ENCODE results near the gene HOXA7. TPM values are rescaled to one million over a fixed set of nuclear protein-coding genes. Genes with fewer than 3 reads are reported as not detected.

HOXA7 gene
- total RNA-seq, 2 donors from 2014 or later, result not detected

DNA sequence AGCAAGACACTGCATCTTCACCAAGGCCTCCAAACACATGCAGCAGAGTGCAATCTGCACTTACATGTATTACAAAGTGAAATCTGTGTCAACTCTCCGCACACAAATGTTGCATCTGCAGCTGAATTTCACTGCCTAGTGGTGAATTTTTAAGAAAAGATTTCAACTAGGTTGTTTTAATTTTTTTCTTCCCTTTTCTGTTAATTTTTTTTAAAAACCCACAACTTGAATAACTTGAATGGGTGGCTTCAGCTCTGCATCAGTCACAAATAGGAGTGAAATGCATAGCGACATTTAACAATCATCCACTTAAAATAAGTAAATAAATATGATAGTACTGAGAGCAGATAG lies 37.5 kb upstream of the HOXA7 start:
- DNase-seq, result no peak
- no peaks in the 10 kb centered on the region for H3K9me3 Mint-ChIP-seq
- no peaks in the 10 kb centered on the region for H3K9me3 ChIP-seq (ENCODE audit: control insufficient read depth, low read length)
- peaks cover under 1% of the 10 kb centered on the region for H3K4me1 Mint-ChIP-seq
- no peak overlapping the region for H3K4me3 ChIP-seq (ENCODE audit: low read length)
- H3K4me1 ChIP-seq (ENCODE audit: control insufficient read depth, insufficient read depth, low read length), result no peaks in the 10 kb centered on the region
- H3K27ac Mint-ChIP-seq, result no peak overlapping the region
- no peak overlapping the region for H3K27ac ChIP-seq (ENCODE audit: low read depth, low read length)
- TF ChIP-seq, protein P1, sequence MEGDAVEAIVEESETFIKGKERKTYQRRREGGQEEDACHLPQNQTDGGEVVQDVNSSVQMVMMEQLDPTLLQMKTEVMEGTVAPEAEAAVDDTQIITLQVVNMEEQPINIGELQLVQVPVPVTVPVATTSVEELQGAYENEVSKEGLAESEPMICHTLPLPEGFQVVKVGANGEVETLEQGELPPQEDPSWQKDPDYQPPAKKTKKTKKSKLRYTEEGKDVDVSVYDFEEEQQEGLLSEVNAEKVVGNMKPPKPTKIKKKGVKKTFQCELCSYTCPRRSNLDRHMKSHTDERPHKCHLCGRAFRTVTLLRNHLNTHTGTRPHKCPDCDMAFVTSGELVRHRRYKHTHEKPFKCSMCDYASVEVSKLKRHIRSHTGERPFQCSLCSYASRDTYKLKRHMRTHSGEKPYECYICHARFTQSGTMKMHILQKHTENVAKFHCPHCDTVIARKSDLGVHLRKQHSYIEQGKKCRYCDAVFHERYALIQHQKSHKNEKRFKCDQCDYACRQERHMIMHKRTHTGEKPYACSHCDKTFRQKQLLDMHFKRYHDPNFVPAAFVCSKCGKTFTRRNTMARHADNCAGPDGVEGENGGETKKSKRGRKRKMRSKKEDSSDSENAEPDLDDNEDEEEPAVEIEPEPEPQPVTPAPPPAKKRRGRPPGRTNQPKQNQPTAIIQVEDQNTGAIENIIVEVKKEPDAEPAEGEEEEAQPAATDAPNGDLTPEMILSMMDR (conservative IDR thresholded peaks at IDR 0.05), result no peak
- no peaks in the 10 kb centered on the region for H3K36me3 ChIP-seq (ENCODE audit: control insufficient read depth, insufficient read depth, low read length)
- 13% methylated on average over 1 of the region's 2 CpGs; no CpG with 5 or more reads in 1 of the 2 experiments for WGBS, 2 experiments (ENCODE audit: insufficient coverage in 1 of 2, insufficient read length in 1 of 2)
- no peak overlapping the region for H3K4me3 Mint-ChIP-seq
- H3K9ac ChIP-seq (ENCODE audit: extremely low read depth, low read length, poor library complexity, severe bottlenecking), result no peak overlapping the region
- no peaks in the 10 kb centered on the region for H3K36me3 Mint-ChIP-seq (ENCODE audit: low read depth)
- H3K27me3 Mint-ChIP-seq (ENCODE audit: insufficient read depth), result peaks cover 99% of the 10 kb centered on the region
- H3K27me3 ChIP-seq (ENCODE audit: control insufficient read depth, insufficient read depth, low read length, poor library complexity, severe bottlenecking), result peaks cover 100% of the 10 kb centered on the region

DNA sequence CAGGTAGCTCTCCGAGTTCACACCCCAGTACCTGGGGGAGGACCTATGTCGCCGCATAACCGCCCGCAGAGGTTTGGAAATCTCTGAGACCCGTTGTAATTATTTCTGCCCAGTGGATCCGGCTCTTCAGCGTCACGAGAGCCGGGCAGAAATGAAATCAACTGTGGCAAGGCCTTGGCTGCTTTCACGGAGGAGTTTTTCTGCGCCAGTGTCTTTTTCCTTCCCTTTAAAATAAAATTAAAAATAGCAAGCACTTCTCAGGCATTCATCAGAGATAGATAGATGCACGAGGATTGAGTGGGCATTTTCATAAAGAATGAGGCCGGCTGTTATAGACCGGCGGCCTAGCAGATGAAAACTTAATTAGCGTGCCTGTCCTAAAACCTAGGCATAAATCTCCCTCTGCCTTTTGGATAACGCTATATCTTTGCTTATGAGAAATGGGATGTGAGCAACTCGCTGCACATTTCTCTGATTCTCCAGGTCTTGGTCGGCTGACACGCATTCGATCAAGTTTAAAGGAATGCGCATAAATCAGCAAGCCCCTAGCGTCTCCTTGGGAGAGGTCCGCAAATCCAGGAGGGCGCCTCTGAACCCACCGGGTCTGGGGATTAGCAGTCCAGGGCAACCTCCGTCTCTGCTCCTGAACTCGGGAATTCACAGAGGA lies 37.0 kb upstream of the HOXA7 start:
- H3K27me3 Mint-ChIP-seq (ENCODE audit: insufficient read depth), result peaks cover 99% of the 10 kb centered on the region
- WGBS, 2 experiments (ENCODE audit: insufficient coverage in 1 of 2, insufficient read length in 1 of 2), result 10% methylated on average over 18 to 29 of the region's 29 CpGs
- DNase-seq, result peak; percentile 64
- H3K4me3 Mint-ChIP-seq, result no peak overlapping the region
- H3K36me3 Mint-ChIP-seq (ENCODE audit: low read depth), result no peaks in the 10 kb centered on the region
- peaks cover 3% of the 10 kb centered on the region for H3K4me1 ChIP-seq (ENCODE audit: control insufficient read depth, insufficient read depth, low read length)
- TF ChIP-seq, protein P1 (conservative IDR thresholded peaks at IDR 0.05), result no peak
- no peak overlapping the region for H3K9ac ChIP-seq (ENCODE audit: extremely low read depth, low read length, poor library complexity, severe bottlenecking)
- H3K4me1 Mint-ChIP-seq, result peaks cover 6% of the 10 kb centered on the region
- H3K4me3 ChIP-seq (ENCODE audit: low read length), result no peak overlapping the region
- H3K27ac Mint-ChIP-seq, result no peak overlapping the region
- H3K27ac ChIP-seq (ENCODE audit: low read depth, low read length), result no peak overlapping the region
- H3K27me3 ChIP-seq (ENCODE audit: control insufficient read depth, insufficient read depth, low read length, poor library complexity, severe bottlenecking), result peaks cover 100% of the 10 kb centered on the region
- no peaks in the 10 kb centered on the region for H3K9me3 ChIP-seq (ENCODE audit: control insufficient read depth, low read length)
- H3K36me3 ChIP-seq (ENCODE audit: control insufficient read depth, insufficient read depth, low read length), result no peaks in the 10 kb centered on the region
- H3K9me3 Mint-ChIP-seq, result no peaks in the 10 kb centered on the region

DNA sequence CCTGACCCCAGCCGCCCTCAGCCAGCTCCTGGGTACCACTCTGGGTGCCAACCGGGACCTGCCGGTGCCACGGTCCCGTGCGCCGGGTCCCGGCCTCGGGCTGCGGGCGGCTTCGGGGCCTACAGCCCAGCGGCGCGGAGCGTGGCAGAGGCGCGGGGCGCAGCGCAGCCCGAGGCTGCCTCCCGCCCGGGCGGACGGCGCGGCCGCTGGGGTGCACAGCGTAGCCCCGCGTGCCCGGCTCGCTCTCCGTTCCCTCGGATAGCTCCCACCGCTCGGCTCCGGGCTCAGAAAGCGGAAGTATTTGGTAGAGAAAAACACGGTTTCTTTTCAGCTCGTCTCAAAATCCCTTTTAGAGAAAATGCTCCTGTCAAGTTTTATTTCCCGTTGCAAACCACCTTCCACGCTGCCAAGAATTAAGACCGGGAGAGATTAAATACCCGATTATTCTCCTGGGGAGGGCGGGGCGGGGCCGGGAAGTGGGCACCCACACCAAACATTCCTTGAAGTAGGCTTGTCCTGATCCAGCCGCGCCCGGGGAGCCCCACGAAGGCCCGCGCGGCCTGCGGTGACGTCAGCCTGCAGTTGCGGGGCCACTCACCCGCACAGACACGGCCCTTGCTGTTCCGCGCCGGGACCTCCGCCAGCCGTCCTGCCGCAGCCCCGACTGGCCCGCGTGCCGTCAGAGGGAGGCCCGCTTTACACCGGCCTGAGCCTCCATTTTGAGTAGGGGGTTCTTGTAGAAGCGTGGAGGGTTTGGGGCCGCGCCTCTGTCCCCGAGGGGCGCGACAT lies 36.3 kb upstream of the HOXA7 start:
- H3K4me3 ChIP-seq (ENCODE audit: low read length), result no peak overlapping the region
- peaks cover 99% of the 10 kb centered on the region for H3K27me3 Mint-ChIP-seq (ENCODE audit: insufficient read depth)
- H3K36me3 ChIP-seq (ENCODE audit: control insufficient read depth, insufficient read depth, low read length), result no peaks in the 10 kb centered on the region
- no peak overlapping the region for H3K9ac ChIP-seq (ENCODE audit: extremely low read depth, low read length, poor library complexity, severe bottlenecking)
- WGBS, 2 experiments (ENCODE audit: insufficient coverage in 1 of 2, insufficient read length in 1 of 2), result 4% methylated on average over 24 to 78 of the region's 78 CpGs
- no peak overlapping the region for H3K27ac ChIP-seq (ENCODE audit: low read depth, low read length)
- H3K36me3 Mint-ChIP-seq (ENCODE audit: low read depth), result no peaks in the 10 kb centered on the region
- peak overlapping the region; percentile 45 for H3K4me3 Mint-ChIP-seq
- H3K4me1 ChIP-seq (ENCODE audit: control insufficient read depth, insufficient read depth, low read length), result peaks cover 6% of the 10 kb centered on the region
- H3K27me3 ChIP-seq (ENCODE audit: control insufficient read depth, insufficient read depth, low read length, poor library complexity, severe bottlenecking), result peaks cover 100% of the 10 kb centered on the region
- DNase-seq, result peak; percentile 61
- no peak overlapping the region for H3K27ac Mint-ChIP-seq
- H3K9me3 Mint-ChIP-seq, result no peaks in the 10 kb centered on the region
- TF ChIP-seq, protein P1 (conservative IDR thresholded peaks at IDR 0.05), result no peak
- no peaks in the 10 kb centered on the region for H3K9me3 ChIP-seq (ENCODE audit: control insufficient read depth, low read length)
- H3K4me1 Mint-ChIP-seq, result peaks cover 10% of the 10 kb centered on the region

Data from endodermal cell (in vitro differentiated cells).